H1 (cell line): Measurements from ENCODE around the gene TRPV6. TPM values are rescaled to one million over a fixed set of nuclear protein-coding genes. Genes with fewer than 3 reads are reported as not detected.

Source experiments
- PHF8 ChIP-seq: fragments of 200-600 bp; sonication (generic); conservative IDR thresholded peaks from 2 replicates; pipeline ENCODE4 v1.7.1; 2012; ENCODE audit warnings: low read depth, mild to moderate bottlenecking, inconsistent platforms, low read length, moderate library complexity
- polyA plus RNA-seq, 7 experiments: library from polyadenylated mRNA; depleted of rRNA in 3 of 7; stranded (reverse) in 5 of 7; unstranded in 2 of 7; fragments of >200 nt in 5 of 7; fragments of 200-250 nt in 2 of 7; gene quantifications; 1 replicate in 5 of 7; 2 replicates in 1 of 7; 4 replicates in 1 of 7; pipeline versions ENCODE4 v1.2.1 to v1.2.3, GENCODE V29; 2011 to 2013; ENCODE audit warnings: missing spikeins in 2 of 7, mixed read lengths in 2 of 7
- total RNA-seq: library from RNA; stranded (reverse); fragmentation: NEBNext Ultra II Directional; extraction: Animal tissue kit (Norgen Biotek cat#: 25700); gene quantifications from 2 replicates; pipeline ENCODE4 v1.2.1, GENCODE V29; 2021

TRPV6 gene
- total and polyA plus RNA-seq, 2 of the 8 experiments (the other 6 are each of a cell fraction or from before 2014, with no cell fraction given): 0.52 to 1.1 TPM

GRCh38 chr7:142883571-142884285 lies 1.8 kb downstream of the TRPV6 start (continued):
- TF ChIP-seq PHF8: no peak
